CD4-positive, alpha-beta T cell treated with Interleukin-4 for 4 hours (primary cell): Measurements from ENCODE around the gene RIPK3.
A peak's percentile ranks its signal among the peaks of the same experiment; 100 is the strongest.
"Not testable (repeated sequence)": the region's sequence is repeated elsewhere in the genome, so short reads cannot be mapped to it uniquely, and the experiment has no call there.

Experiments
- DNase-seq: peaks from one replicate; pipeline ENCODE4 v3.0.0-alpha.2; 2020

The RIPK3 gene

DNA sequence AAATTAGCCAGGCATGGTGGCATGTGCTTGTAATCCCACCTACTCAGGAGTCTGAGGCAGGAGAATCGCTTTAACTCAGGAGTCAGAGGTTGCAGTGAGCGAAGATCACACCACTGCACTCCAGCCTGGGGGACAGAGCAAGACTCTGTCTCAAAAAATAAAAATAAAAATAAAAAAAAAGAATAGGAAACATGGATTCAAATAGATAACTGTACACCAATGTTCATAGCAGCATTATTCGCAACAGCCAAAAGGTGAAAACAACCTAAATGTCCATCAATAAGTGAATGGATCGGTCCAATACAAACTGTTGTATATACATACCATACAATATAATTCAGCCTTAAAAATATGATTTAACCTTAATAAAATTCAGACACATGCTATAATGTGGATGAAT lies 3.1 kb upstream of the RIPK3 start:
- DNase-seq, result no peak

DNA sequence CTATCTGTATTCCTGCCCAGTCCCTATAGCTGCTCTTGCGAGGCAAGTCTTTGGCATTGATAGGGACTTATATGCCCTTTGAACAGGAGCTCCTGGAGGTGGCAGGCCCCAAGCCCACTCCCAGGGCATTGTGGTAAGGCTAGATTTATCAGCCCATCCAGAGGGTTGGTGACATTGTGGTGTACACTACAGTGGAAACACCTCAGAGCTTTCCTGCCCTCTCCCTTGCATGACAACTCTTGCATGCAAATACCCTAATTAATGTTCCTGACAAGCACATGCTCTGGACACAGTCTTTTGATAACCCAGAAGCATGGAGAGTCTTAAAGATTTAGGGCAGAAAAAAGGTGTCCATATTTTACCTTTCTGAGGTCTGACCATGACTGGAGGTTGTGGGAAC lies 815 bp upstream of the RIPK3 start:
- DNase-seq, result no peak

DNA sequence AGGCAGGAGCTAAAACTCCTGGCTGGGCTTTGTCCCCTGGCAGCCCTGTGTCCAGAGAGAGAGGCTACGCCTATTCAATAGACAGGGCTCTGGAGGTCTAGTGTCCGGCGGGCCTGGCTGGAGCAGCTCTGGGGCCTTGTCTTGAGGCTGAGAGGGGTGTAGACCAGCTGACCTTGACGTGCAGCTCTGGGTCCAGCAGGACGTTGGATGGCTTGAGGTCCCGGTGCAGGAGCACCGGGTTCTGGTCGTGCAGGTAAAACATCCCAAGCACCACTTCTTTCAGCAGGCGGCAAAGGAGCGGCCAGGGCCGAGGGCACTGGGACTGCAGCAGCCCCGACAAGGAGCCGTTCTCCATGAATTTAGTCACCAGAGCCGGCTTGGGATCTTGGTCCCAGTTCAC lies 948 bp downstream of the RIPK3 start:
- DNase-seq, result no peak

DNA sequence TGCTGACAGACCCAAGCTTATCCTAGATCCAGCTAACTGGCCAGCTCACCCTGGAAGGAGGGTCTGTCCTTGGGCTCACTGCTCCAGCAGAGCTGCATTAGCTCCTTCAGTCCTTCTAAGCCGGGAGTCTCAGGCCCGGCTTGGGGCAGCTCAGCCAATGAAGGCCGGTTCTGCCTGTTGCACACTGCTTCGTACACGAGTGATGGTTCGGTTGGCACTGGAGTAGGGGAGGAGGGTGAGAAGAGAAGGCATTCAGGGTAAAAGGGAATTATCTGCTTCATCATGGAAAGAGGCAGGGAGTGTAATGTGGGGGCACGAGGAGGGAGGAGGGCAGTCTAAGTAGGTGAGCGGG lies 2.0 kb downstream of the RIPK3 start:
- no peak for DNase-seq

DNA sequence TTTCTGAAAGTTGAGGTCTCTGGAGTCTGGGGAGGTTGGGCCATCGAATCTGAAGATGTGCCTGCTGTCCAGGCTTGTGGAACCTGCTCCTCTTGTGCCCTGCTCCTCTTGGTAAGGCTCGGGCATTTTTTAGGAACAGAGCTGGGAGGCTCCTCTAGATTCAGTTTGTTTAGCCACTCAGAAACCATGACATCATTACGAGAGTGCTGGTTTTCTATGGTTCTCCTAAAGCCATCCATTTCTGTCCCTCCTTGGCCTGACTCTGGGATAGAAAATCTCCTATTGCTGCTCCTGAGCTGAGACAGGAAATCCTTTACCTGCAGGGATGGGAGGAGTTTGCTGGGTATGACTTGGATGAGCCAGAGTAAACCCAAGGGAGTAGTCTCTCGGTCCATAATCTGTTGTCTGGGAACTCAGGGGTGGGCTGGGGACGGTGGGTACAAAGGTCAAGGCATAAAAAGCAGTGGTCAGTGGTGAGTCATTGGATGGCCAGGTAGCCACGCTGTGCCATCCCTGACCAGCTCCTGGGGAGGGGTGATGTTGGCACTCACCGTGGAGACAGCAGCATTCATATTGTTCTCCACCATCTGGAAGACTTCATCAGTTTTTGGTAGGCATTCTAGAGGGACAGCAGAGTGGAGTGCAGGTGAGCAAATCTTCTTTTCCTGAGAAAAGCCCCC lies 2.5 kb downstream of the RIPK3 start:
- no peak for DNase-seq

DNA sequence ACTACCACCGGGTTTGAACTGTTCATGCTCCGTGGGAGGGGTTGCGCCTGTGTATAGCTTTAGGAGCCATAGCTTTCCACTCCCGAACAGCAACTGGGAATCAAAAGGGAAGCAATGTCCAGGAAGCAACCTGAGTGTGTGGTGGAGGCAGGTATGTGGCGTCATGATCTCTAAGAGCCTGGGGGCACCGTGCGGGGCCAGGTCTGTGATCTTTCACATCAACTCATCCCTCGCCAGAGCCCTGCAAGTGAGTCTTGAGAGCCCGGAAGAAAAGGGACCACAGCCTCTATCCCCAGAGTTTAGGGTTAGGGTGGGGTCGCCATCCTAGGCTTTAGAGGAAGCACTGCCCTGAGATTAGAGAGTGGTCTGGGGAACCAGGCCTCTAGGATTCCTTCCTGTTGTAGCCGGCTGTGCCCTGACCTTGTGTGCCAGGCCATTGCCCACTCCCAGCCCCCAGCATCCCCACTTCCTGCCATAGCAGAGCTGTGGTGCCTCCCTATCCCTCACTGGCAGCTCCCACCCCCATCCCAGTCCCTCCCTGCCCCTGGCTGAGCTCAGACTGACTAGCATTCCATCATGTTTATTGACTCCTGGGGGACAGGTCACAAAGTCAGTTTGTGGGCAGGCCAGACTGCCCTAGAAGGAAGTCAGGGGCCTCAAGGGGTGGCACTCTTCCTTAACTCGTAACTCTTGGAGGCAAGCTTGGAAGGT lies 4.2 kb downstream of the RIPK3 start:
- DNase-seq, result no peak

DNA sequence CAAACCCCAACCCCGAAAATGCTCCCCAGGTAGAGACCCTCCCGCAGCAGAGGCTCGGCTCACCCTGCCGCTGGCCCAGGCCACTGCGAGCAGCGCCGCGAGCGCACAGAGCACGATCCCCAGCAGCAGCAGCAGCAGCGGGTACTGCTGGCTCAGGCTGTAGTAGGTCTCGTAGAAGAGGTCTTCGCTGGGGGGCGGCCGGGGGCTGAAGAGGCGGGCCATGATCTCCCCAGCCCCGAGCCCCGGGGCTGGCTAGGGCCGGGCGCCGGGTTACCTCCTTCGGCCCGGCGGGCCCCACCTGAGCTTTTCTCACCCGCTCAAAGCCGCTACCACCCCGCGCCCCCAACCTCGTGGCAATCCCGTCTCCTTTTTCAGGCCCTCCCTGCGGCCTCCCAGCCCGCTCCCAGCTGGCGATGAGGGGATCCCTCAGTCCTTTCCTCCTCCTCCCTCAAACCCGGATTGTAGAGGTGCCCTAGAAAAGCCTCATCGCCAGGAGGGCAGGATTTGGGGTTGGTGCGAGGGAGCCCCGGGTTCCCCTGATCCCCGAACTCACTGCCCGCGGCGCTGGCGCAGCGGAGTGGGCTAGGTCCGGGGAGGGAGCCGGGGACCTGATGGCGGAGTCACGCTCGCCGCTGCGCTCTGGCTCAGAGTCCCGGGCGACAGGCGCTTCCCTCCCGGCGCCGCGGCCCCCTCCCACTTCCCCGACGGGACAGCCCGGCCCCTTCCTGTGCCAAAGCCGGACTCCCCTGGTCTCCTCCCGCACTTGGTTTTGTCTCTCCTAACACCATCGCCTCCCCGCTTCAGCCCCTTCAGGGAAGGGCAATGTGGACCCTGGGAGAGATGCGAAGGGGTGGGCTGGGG lies 5.1 kb downstream of the RIPK3 start, which contains the start of gene ADCY4:
TSS of gene ADCY4 (minus strand) at position 641 of the 861 bp plus-strand sequence. CDS start at position 222, 419 bp downstream.
- no peak for DNase-seq

DNA sequence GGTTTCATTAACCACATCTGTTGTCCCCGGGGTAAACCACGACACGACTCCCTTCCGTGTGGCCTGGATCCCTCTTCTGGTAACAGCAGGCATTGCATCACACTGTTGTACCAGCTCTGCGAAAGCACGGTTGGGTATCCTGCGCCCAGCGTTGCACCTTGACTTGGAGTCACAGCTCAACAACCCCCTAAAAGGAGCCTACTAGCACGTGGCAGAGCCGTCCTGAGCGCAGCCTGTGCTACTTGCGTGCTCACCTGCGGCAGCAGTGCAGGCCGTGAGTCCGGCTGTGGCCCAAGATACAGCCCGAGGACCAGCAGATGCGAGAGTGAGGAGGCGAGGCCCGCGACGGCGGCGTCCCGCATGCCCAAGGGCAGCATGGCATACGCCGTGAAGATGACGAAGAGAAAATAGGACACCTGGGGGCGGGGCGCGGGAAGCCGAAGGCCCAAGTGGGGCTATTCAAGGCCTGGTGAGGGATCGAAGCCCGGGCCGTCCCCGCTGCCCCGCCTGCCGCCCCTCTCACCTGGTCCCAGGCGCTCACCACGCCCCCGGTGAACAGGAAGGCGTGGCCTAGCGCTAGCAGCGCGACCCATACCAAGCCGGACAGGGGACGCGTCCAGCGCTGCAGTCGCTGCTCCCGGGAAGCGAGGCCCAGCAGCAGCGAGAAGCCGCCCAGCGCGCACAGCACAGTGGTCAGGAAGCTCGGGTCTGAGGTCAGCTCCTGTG lies 7.4 kb downstream of the RIPK3 start:
- peak; percentile 91 for DNase-seq

DNA sequence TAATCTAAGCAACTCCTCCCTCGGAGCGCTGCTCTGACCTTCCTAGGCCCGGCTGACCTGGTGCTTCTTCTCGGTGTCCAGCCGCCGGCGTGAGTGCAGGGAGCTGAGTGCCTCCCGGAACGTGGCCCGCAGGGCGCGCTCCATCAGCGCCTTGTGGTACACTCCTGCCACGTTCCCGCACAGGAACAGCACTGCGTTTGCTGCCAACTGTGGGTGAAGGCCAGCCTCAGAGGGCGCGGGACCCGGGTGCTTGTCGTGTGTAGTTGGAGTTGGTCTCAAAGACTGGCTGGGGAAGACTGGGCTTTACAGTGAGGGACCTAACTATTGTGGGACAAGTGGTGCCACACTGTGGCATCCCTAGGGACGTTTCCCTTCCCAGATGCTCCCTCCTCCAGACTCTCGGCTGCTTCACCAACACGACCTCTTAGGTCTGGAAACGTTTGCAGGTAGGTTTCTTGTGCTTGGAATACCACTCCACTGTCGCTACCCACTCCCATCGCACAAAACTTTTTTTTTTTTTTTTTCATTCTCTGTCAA lies 8.0 kb downstream of the RIPK3 start:
- DNase-seq, result no peak

DNA sequence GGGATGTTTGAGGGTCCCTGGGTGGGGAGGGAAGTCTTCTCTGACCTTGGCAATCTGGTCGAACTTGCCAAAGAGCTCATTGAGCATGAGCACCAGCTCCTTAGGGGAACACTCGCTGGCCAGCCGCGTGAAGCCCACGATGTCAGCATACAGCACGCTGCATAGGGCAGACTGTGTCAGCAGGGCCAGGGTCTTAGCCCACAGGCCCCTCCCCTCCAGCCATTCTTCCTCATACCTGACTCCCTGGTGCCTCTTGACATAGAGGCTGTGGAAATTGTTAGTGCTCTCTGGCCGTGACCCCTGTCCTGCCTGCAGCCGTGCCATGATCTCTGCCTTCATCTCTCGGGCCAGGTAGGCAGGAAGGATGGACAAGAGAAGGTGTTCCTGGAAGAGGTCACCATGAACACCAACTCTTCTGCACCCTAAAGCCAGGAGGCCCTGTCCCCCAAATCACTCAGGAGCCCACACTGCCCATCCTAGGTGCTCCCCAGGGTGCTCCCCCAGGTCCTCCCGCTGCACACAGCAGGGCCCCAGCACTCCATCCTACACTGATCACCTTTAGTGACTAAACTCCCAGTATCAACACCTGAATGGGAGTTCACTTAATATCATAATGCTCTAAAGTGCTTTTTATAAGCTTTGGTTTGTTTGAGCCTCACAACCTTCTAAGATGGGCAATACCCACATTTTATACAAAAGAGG lies 8.7 kb downstream of the RIPK3 start:
- no peak for DNase-seq

DNA sequence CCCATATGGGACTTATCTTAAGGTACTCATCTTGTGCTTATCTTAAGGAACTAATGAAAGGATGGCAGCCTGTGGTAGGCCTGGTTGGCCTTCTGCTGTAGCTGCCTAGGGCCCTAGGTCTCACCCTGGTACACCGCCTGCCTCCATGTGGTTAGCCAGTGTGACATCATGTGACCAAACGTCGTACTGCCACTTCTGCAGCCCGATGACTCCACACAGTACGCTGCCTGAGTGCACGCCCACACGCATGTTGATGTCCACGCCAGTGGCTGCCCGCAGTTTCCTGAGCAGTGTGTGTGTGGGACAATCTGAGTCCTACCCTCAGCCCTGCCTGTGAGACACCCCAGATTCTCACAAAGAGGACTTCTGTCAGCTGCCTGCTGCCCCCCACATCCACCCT lies 10.1 kb downstream of the RIPK3 start:
- peak; percentile 78 for DNase-seq

DNA sequence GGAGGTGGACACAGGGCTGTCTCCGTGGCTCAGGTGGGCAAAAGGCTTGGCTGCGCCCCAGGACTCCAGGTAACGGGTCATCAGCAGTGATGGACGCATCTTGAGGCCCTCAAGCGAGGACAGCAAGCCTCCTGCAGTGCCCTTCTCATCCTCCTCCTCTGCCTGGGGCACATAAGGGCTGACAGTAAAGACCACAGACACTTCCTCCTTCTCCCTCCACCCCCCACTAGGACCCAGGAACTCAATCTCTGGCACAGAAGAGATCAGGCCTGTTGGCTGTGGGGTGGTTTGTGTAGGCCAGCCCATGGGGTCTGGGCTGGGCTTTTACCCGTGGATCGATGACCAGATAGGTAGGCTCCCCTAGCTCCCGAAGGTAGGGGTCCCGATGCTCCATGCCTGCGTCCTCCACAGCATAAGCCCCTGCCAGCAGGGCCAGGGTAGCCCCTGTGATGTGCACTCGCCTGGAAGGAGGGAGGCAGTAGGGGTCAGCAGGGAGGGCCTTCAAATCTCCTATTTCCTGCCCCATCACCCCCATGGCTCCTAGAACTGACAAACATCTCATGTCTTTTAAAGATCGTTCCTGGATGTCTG lies 10.6 kb downstream of the RIPK3 start:
- DNase-seq, result no peak

DNA sequence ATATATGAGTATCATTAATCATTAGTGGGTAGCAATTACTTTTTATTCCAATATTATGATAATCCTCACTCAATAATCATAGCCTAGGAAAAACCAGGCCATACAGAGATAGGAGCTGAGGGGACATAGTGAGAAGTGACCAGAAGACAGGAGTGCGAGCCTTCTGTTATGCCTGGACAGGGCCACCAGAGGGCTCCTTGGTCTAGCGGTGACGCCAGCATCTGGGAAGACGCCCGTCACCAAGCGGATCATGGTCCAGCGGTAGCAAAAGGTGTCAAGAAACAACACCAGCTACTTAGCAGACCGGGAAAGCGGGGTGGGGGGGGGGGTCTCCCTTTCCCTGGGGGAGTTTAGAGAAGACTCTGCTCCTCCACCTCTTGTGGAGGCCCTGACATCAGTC lies 11.9 kb downstream of the RIPK3 start:
- DNase-seq, result not testable (repeated sequence)

DNA sequence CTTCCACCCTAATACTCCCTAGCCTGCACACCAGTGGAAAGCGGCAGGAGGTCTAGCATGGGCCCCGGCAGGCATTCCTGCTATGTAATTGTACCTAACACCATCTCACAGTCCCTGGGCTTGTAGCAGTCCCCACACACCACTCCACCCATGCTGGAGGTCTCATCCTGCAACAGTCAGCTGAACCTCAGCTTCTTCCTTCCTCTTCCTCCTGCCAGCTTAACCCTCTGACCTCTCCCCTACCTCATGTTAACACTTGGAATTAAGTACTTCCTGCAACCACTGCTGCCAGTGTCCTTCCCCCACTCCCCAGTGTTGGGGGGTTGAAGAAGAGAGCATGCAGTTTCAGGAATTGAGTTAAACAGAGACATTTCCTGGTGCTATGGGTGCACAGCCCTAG lies 12.5 kb downstream of the RIPK3 start:
- DNase-seq, result no peak

DNA sequence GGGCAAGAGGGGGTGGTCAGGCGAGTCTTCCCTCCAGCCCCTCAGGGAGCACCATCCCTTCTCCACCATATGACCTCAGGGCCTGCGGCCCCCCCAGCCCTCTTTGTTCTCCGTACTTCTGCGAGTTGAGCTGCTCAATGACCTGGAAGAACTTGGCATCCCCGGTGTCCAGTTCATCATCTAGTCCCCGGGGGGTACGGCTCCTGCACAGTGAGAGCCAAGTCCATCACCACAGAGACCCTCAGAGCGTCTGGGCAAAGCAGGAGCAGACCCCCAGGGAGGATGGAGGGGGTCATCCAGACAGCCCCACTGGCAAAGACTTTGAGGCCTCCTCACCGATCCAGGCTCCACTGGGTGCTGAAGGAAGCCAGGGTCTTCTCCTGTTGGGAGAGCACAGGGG lies 13.8 kb downstream of the RIPK3 start:
- no peak for DNase-seq

DNA sequence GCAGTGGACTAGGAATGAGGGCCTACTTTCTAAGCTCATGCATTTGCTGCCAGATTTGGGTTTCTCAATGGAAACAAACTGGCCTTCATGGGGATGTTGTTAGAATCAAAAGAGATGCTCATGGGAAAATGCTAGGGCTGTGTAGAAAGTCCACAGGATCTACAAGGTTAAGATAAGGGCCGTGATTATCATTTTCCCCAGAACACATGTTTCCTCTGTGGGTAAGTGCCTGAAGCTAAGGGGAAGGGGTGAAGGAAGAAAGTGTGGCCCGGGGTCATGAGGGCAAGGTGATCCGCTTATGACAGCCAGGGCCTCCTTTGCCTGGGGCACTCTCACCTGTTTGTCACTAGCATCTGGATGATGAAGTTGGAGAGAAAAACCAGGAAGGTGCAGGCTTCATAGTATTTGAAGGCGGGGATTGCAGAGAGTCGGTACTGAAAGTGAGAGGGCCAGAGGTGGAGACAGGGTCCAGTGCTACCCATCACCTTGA lies 14.7 kb downstream of the RIPK3 start:
- DNase-seq, result no peak

DNA sequence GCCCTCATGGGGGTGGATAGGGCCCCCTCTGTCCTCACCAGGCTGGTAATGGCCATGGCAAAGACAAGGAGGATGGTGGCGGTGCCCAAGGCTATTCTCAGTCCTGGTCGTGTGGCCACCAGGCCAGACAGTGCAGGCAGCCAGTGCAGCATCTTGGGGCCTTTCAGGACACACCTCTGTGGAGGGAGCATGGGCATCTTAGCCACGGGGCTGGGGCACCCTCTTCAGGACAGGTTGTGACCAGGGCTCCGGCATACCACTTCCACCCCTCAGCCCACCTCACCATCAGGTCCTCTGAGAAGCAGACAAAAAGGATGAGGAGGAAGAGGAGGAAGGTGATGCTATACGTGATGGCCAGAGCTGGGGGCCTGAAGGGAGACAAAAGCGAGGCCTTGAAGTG lies 15.8 kb downstream of the RIPK3 start:
- no peak for DNase-seq

DNA sequence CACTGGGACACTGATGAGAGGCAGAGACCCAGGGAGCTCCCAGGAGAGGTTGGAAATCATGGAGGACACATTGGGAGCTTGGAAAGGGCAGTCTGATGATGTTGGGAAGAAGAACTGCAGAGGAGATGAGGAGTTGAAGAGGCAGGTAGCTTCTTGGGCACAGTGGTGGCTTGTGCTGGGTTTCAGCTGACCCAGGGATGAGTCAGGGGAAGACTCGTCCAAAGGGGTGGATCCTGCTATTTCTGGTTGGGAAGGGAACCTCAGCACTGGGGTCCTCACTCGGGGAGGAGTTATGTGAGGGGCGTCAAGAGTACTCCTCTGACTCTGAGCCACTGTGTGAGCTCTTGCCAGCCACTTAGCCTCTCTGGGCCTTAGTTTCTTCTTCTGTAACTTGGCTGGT lies 16.4 kb downstream of the RIPK3 start:
- no peak for DNase-seq

DNA sequence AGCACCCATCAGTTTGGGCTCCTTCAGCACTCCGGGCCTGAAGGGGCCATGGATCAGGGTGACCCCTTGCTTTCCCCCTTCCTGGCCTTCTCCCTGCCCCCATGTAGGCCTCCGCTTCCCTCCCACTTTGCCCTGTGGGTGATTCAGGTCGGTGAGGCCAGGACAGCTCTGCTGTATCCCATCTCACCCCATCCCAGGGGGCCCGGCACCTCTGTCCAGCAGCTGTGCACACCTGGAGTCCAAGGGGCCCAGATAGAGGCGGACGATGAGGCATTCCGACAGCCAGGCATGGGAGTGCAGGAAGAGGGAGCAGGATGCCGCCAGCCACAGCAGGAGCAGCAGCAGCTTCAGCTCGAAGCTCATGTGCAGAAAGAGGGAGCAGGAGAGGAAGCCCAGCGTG lies 17.1 kb downstream of the RIPK3 start:
- DNase-seq, result no peak

DNA sequence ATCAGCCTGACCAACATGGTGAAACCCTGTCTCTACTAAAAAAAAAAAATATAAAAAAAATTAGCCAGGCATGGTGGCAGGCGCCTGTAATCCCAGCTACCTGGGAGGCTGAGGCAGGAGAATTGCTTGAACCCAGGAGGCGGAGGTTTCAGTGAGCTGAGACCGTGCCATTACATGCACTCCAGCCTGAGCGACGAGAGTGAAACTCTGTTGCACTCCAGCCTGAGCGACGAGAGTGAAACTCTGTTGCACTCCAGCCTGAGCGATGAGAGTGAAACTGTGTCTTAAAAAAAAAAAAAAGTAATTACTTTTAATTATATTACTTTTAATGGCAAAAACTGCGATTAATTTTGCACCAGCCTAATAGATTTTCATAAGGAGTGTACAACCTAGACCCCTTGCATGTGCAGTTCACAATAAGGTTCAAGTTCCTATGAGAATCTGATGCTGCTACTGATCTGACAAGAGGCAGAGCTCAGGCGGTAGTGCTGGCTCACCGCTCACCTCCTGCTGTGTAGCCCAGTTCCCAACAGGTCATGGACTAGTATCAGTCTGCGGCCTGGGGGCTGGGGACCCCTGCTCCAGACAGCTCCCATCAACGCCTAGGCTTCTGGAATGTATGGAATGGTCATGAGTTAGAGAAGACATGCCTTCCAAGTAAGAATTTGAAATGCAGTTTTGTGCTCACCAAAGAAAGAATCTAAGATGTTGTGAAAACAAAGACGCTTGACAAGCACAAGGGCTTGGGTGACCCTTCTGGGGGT lies 18.4 kb downstream of the RIPK3 start:
- DNase-seq, result no peak
